NCI-H460 (cell line): Measurements from ENCODE around the gene DCLK2. TPM values are rescaled to one million over a fixed set of nuclear protein-coding genes. Genes with fewer than 3 reads are reported as not detected.
"Not testable (repeated sequence)": the region's sequence is repeated elsewhere in the genome, so short reads cannot be mapped to it uniquely, and the experiment has no call there.

Experiments used
- DNase-seq: peaks from one replicate; pipeline ENCODE4 v3.0.0-alpha.2; 2016; ENCODE audit warnings: low read depth; ENCODE audit errors: extremely low read depth
- total RNA-seq: library from RNA; depleted of rRNA; stranded (reverse); fragments of >200 nt; shearing (Covaris generic); gene quantifications from 2 replicates; pipeline ENCODE4 v1.2.3, GENCODE V29; 2014

DCLK2 gene
- total RNA-seq, 1 experiment from 2014 or later = 12.8 TPM

- DNase-seq = not testable (repeated sequence)
These were observed 119.0 kb downstream of the DCLK2 start for GRCh38 chr4:150197256-150197655.

- no peak for DNase-seq
These were observed 120.8 kb downstream of the DCLK2 start for GRCh38 chr4:150199056-150199455.

- no peak for DNase-seq
These were observed 126.8 kb downstream of the DCLK2 start for GRCh38 chr4:150205016-150205415.

GRCh38 chr4:150206265-150206664 lies 128.0 kb downstream of the DCLK2 start:
- DNase-seq = no peak

GRCh38 chr4:150206954-150207353 lies 128.7 kb downstream of the DCLK2 start:
- no peak for DNase-seq

- no peak for DNase-seq
These were observed 129.6 kb downstream of the DCLK2 start for GRCh38 chr4:150207871-150208270.

- DNase-seq = peak; percentile 37
These were observed 131.0 kb downstream of the DCLK2 start for GRCh38 chr4:150209140-150209829.

GRCh38 chr4:150211016-150211415 lies 132.8 kb downstream of the DCLK2 start:
- no peak for DNase-seq

GRCh38 chr4:150211799-150212445 lies 133.7 kb downstream of the DCLK2 start:
- DNase-seq = no peak

GRCh38 chr4:150212485-150212884 lies 134.2 kb downstream of the DCLK2 start:
- no peak for DNase-seq

GRCh38 chr4:150212927-150213326 lies 134.7 kb downstream of the DCLK2 start:
- DNase-seq = no peak

- DNase-seq = no peak
These were observed 137.4 kb downstream of the DCLK2 start for GRCh38 chr4:150215601-150216000.

- no peak for DNase-seq
These were observed 138.5 kb downstream of the DCLK2 start for GRCh38 chr4:150216726-150217125.

- DNase-seq = peak; percentile 52
These were observed 138.9 kb downstream of the DCLK2 start for GRCh38 chr4:150217192-150217591.

GRCh38 chr4:150217808-150218207 lies 139.6 kb downstream of the DCLK2 start:
- DNase-seq = no peak

GRCh38 chr4:150218447-150218846 lies 140.2 kb downstream of the DCLK2 start:
- no peak for DNase-seq

GRCh38 chr4:150219841-150220240 lies 141.6 kb downstream of the DCLK2 start:
- no peak for DNase-seq

GRCh38 chr4:150224896-150225591 lies 146.8 kb downstream of the DCLK2 start:
- DNase-seq = no peak

- DNase-seq = no peak
These were observed 151.3 kb downstream of the DCLK2 start for GRCh38 chr4:150229520-150229919.

- DNase-seq = no peak
These were observed 152.3 kb downstream of the DCLK2 start for GRCh38 chr4:150230561-150230960.

GRCh38 chr4:150231107-150231770 lies 153.0 kb downstream of the DCLK2 start:
- DNase-seq = peak; percentile 80
